Activated CD4-positive, alpha-beta memory T cell treated with anti-CD3 and anti-CD28 coated beads, Interleukin-2, amount 10 ng/mL, durations not matched to agents 7 days and 5 days (primary cell): ENCODE data around the gene SLC8B1. TPM values are rescaled to one million over a fixed set of nuclear protein-coding genes. Genes with fewer than 3 reads are reported as not detected.

Source experiments
- CTCF ChIA-PET: fragments of 350-600 bp; sonication (Branson Sonifier 250); formaldehyde crosslinking; loops from one replicate; lab custom pipeline; 2021; ENCODE audit warnings: antibody characterized with exemption, inconsistent platforms; lab: Charles Lee
- POLR2A ChIA-PET: fragments of 350-600 bp; sonication (Branson Sonifier 250); formaldehyde crosslinking; loops from one replicate; lab custom pipeline; 2021; ENCODE audit warnings: antibody characterized with exemption; lab: Charles Lee
- DNase-seq: peaks from one replicate; pipeline ENCODE4 v3.0.0-alpha.2; 2020
- H3K27ac Mint-ChIP-seq: one replicate; pipeline ENCODE4 v1.8.0; 2021; ENCODE audit warnings: mild to moderate bottlenecking, mixed read lengths
- H3K27me3 Mint-ChIP-seq: one replicate; pipeline ENCODE4 v1.8.0; 2021; ENCODE audit warnings: mixed read lengths
- H3K36me3 Mint-ChIP-seq: one replicate; pipeline ENCODE4 v1.8.0; 2021; ENCODE audit warnings: low read depth, mixed read lengths
- H3K4me1 Mint-ChIP-seq: one replicate; pipeline ENCODE4 v1.8.0; 2021; ENCODE audit warnings: mixed read lengths
- H3K4me3 Mint-ChIP-seq: one replicate; pipeline ENCODE4 v1.8.0; 2021; ENCODE audit warnings: mild to moderate bottlenecking, mixed read lengths
- H3K9me3 Mint-ChIP-seq: one replicate; pipeline ENCODE4 v1.8.0; 2021; ENCODE audit warnings: mixed read lengths
- total RNA-seq, 2 experiments: library from RNA; stranded (reverse); gene quantifications; one replicate each; pipeline ENCODE4 v1.2.3, GENCODE V29; 2021

SLC8B1 gene
- total RNA-seq, 2 experiments from 2014 or later = 20.2 to 20.8 TPM

- Mint-ChIP-seq H3K4me3 (no peak overlapping the region), H3K4me1 (peaks cover 12% of the 10 kb centered on the region), H3K27me3 (no peaks in the 10 kb centered on the region), H3K36me3 (peaks cover 40% of the 10 kb centered on the region), H3K27ac (no peak overlapping the region), H3K9me3 (no peaks in the 10 kb centered on the region)
- no peak for DNase-seq
- ChIA-PET POLR2A (no interaction called here), CTCF (interaction anchor here (0.8 kb wide), 1 partner anchor 97 kb away, joined by 3 read pairs; no protein-coding TSS in a partner anchor)
Observed at GRCh38 chr12:113328368-113328889, 6.5 kb downstream of the SLC8B1 start.

GRCh38 chr12:113326775-113327395, 8.0 kb downstream of the SLC8B1 start:
- peaks cover 39% of the 10 kb centered on the region for H3K36me3 Mint-ChIP-seq
- no peak overlapping the region for H3K27ac Mint-ChIP-seq
- POLR2A ChIA-PET = no interaction called here
- H3K27me3 Mint-ChIP-seq = no peaks in the 10 kb centered on the region
- DNase-seq = no peak
- peaks cover 16% of the 10 kb centered on the region for H3K4me1 Mint-ChIP-seq
- peaks cover 2% of the 10 kb centered on the region for H3K9me3 Mint-ChIP-seq
- H3K4me3 Mint-ChIP-seq = no peak overlapping the region
- CTCF ChIA-PET = interaction anchor here (0.6 kb wide), 1 partner anchor 94 kb away, joined by 3 read pairs; no protein-coding TSS in a partner anchor

GRCh38 chr12:113325916-113326315, 9.0 kb downstream of the SLC8B1 start:
- Mint-ChIP-seq H3K36me3 (peaks cover 39% of the 10 kb centered on the region), H3K4me3 (no peak overlapping the region), H3K27ac (no peak overlapping the region), H3K9me3 (peaks cover 2% of the 10 kb centered on the region), H3K4me1 (peaks cover 15% of the 10 kb centered on the region), H3K27me3 (no peaks in the 10 kb centered on the region)
- no peak for DNase-seq
- POLR2A ChIA-PET = no interaction called here
- CTCF ChIA-PET = no interaction called here

- DNase-seq = no peak
- H3K4me3 Mint-ChIP-seq = no peak overlapping the region
- peaks cover 51% of the 10 kb centered on the region for H3K36me3 Mint-ChIP-seq
- ChIA-PET CTCF (no interaction called here), POLR2A (interaction anchor here (1.4 kb wide), 1 partner anchor 13 kb away, joined by 3 read pairs; no protein-coding TSS in a partner anchor)
- peaks cover 10% of the 10 kb centered on the region for H3K4me1 Mint-ChIP-seq
- H3K27ac Mint-ChIP-seq = no peak overlapping the region
- no peaks in the 10 kb centered on the region for H3K27me3 Mint-ChIP-seq
- peaks cover 2% of the 10 kb centered on the region for H3K9me3 Mint-ChIP-seq
Observed at GRCh38 chr12:113322343-113322742, 12.6 kb downstream of the SLC8B1 start.

DNA sequence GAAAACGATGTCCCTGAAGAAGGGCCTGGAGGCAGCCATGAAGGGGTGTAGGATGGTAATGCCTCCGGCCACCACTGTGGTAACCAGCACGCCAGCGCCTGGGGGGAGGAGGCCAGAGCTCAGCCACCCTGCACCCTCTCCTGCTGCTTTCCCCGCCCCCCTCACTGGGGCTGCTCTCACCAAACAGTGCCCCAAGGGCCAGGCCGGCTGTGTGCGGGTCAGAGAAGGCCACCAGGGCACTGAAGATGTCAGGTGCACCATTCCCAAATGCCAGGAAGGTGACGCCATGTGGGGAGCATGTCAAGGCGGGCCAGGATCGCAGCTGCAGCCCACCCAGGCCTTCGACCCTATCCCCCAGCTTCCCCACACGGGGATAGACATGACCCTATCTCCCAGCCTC, 14.5 kb downstream of the SLC8B1 start:
- DNase-seq = no peak
- H3K27ac Mint-ChIP-seq = no peak overlapping the region
- H3K4me3 Mint-ChIP-seq = no peak overlapping the region
- H3K4me1 Mint-ChIP-seq = peaks cover 10% of the 10 kb centered on the region
- peaks cover 2% of the 10 kb centered on the region for H3K9me3 Mint-ChIP-seq
- H3K36me3 Mint-ChIP-seq = peaks cover 47% of the 10 kb centered on the region
- ChIA-PET POLR2A (no interaction called here), CTCF (interaction anchor here (1.3 kb wide), 1 partner anchor 11 kb away, joined by 3 read pairs; no protein-coding TSS in a partner anchor)
- no peaks in the 10 kb centered on the region for H3K27me3 Mint-ChIP-seq

DNA sequence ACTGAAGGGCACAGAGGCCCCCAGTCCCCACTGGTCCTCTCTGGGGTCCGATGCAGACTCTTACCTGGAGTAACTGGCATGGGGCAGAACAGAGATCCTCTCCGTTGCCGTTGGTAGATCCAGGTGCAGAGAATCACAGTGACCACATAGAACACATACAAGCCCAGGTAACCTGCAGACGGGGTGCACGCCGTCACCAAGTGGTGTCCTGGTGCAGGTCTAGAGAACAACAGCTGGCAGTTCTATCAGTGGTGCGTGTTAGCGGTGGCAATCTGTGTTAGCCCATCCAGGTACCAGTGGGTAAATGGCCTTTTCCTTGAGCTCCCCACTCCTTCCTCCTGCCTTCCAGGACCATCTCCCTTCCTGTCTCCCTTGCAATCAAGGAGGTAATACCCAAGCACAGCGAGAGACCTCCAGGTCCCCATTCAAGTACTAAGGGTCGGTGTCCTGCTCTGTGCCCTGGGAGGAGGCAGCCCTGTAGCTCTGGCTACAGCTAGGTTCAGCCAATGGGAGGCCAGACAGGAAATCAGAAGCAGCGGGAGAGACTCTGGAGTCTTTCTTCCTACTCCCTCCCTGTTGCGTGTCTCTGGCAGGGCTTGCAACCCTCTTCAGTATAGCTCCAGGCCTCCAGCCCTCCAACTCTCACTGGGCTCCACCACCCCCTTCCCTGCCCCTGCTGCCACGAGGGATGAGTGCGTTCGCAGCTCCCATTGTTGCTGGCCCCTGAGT, 15.8 kb downstream of the SLC8B1 start:
- Mint-ChIP-seq H3K36me3 (peaks cover 43% of the 10 kb centered on the region), H3K4me1 (peaks cover 10% of the 10 kb centered on the region), H3K27me3 (no peaks in the 10 kb centered on the region), H3K27ac (no peak overlapping the region), H3K9me3 (peaks cover 2% of the 10 kb centered on the region), H3K4me3 (no peak overlapping the region)
- CTCF ChIA-PET = interaction anchor here (1.3 kb wide), 1 partner anchor 9 kb away, joined by 3 read pairs; no protein-coding TSS in a partner anchor
- POLR2A ChIA-PET = interaction anchor here (1.0 kb wide), 1 partner anchor 13 kb away, joined by 4 read pairs; no protein-coding TSS in a partner anchor
- DNase-seq = no peak

DNA sequence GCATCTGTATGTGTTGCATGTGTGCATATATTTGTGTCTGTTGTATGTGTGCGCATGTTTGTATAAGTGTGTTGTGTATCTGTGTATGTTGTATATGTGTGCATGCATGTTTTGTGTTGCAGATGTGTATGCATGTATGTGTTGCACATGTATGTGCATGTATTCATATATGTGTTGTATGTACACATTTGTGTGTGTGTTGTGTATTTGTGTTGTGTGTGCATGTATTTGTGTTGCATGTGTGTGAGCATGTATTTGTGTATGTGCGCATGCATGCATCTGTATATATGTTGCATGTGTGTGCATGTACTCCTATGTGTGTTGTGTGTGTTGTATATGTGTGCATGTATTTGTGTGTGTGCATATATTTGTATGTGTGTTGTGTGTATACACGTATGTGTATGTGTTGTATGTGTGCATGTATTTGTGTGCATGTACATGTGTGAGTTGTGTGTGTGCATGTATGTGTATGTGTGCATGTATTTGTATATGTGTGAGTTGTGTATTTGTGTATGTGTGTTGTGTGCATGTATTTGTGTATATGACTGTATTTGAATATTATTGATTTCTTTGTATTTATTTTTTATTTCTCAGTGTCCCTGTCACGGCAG, 16.8 kb downstream of the SLC8B1 start:
- DNase-seq = no peak
- ChIA-PET CTCF (no interaction called here), POLR2A (interaction anchor here (1.0 kb wide), 1 partner anchor 14 kb away, joined by 4 read pairs; no protein-coding TSS in a partner anchor)
- no peak overlapping the region for H3K27ac Mint-ChIP-seq
- H3K9me3 Mint-ChIP-seq = peaks cover 2% of the 10 kb centered on the region
- no peak overlapping the region for H3K4me3 Mint-ChIP-seq
- H3K36me3 Mint-ChIP-seq = peaks cover 43% of the 10 kb centered on the region
- H3K27me3 Mint-ChIP-seq = no peaks in the 10 kb centered on the region
- H3K4me1 Mint-ChIP-seq = peaks cover 7% of the 10 kb centered on the region

DNA sequence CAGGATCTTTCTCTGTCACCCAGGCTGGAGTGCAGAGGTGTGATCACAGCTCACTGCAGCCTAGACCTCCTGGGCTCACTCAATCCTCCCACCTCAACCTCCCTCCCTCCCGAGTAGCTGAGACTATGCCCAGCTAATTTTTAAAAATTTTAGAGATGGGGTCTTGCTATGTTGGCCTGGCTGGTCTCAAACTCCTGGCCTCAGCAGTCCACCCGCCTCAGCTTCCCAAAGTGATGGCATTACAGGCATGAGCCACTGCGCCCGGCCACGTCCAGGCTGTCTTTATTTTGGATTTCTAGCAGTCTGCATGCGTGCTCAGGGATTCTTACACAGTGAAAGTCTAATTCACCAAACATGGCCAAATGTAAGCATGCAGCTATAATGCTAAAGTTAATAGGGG, 17.8 kb downstream of the SLC8B1 start:
- peaks cover 2% of the 10 kb centered on the region for H3K4me1 Mint-ChIP-seq
- ChIA-PET CTCF (no interaction called here), POLR2A (no interaction called here)
- H3K9me3 Mint-ChIP-seq = no peaks in the 10 kb centered on the region
- H3K36me3 Mint-ChIP-seq = peaks cover 37% of the 10 kb centered on the region
- H3K27me3 Mint-ChIP-seq = no peaks in the 10 kb centered on the region
- no peak overlapping the region for H3K4me3 Mint-ChIP-seq
- no peak overlapping the region for H3K27ac Mint-ChIP-seq
- DNase-seq = no peak

GRCh38 chr12:113316155-113316554, 18.8 kb downstream of the SLC8B1 start:
- peaks cover 37% of the 10 kb centered on the region for H3K36me3 Mint-ChIP-seq
- ChIA-PET POLR2A (no interaction called here), CTCF (no interaction called here)
- DNase-seq = no peak
- no peak overlapping the region for H3K4me3 Mint-ChIP-seq
- H3K27ac Mint-ChIP-seq = no peak overlapping the region
- H3K27me3 Mint-ChIP-seq = no peaks in the 10 kb centered on the region
- H3K4me1 Mint-ChIP-seq = no peaks in the 10 kb centered on the region
- no peaks in the 10 kb centered on the region for H3K9me3 Mint-ChIP-seq

DNA sequence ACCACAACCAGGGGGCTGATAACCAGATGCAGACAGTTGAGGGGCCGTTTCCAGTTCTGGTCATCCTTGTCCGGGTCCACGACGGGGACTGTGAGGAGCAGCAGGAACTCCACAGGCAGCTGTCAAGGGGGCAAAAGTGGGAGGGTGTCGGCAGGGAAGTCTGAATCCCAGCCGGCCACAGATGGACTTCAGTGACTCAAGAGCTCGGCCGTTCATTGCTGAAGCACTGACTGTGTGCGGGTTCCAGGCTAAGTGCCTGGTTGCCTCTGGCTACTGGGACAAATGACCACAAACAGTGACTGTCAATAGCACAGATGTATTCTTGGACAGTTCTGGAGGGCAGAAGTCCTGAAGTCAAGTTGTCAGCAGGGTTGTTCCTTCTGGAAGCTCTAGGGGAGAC, 19.6 kb downstream of the SLC8B1 start:
- Mint-ChIP-seq H3K27me3 (no peaks in the 10 kb centered on the region), H3K36me3 (peaks cover 36% of the 10 kb centered on the region), H3K9me3 (no peaks in the 10 kb centered on the region), H3K4me3 (no peak overlapping the region), H3K4me1 (peaks cover 1% of the 10 kb centered on the region), H3K27ac (no peak overlapping the region)
- no peak for DNase-seq
- POLR2A ChIA-PET = no interaction called here
- CTCF ChIA-PET = no interaction called here

GRCh38 chr12:113314121-113314529, 20.8 kb downstream of the SLC8B1 start:
- CTCF ChIA-PET = interaction anchor here (2.0 kb wide), 1 partner anchor 112 kb away, joined by 5 read pairs; no protein-coding TSS in a partner anchor
- Mint-ChIP-seq H3K9me3 (no peaks in the 10 kb centered on the region), H3K27me3 (no peaks in the 10 kb centered on the region), H3K4me3 (no peak overlapping the region), H3K4me1 (peaks cover 2% of the 10 kb centered on the region), H3K27ac (no peak overlapping the region), H3K36me3 (peaks cover 26% of the 10 kb centered on the region)
- POLR2A ChIA-PET = no interaction called here
- DNase-seq = no peak

DNA sequence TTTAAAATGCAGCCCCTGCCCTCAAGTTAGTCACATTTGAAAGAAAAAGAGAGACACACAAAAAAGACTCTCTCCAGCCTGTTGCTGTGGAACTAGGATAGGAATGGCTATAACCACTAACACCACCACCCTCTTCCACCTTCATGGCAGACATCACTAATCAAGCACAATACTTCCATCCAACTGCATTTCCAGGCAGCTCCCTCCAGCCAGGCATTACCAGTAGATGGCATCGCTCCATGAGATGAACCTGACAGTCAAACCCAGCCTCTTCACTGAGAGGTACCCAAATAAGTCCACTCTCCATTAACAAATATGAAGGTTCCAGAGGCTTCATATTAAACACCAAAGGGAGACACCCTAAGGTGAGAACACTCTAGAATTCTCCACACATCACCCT, 24.4 kb downstream of the SLC8B1 start:
- no peaks in the 10 kb centered on the region for H3K9me3 Mint-ChIP-seq
- H3K4me3 Mint-ChIP-seq = no peak overlapping the region
- no peak overlapping the region for H3K27ac Mint-ChIP-seq
- no peaks in the 10 kb centered on the region for H3K27me3 Mint-ChIP-seq
- H3K36me3 Mint-ChIP-seq = peaks cover 15% of the 10 kb centered on the region
- ChIA-PET POLR2A (no interaction called here), CTCF (interaction anchor here (2.3 kb wide), 1 partner anchor 115 kb away, joined by 7 read pairs; no protein-coding TSS in a partner anchor)
- no peak for DNase-seq
- peaks cover 2% of the 10 kb centered on the region for H3K4me1 Mint-ChIP-seq

GRCh38 chr12:113306382-113306781, 28.5 kb downstream of the SLC8B1 start:
- CTCF ChIA-PET = interaction anchor here (0.6 kb wide), 1 partner anchor 1210 kb away, joined by 3 read pairs; no protein-coding TSS in a partner anchor
- Mint-ChIP-seq H3K4me3 (no peak overlapping the region), H3K36me3 (peaks cover 25% of the 10 kb centered on the region), H3K27me3 (no peaks in the 10 kb centered on the region), H3K27ac (no peak overlapping the region), H3K9me3 (no peaks in the 10 kb centered on the region), H3K4me1 (peaks cover 7% of the 10 kb centered on the region)
- POLR2A ChIA-PET = interaction anchor here (0.6 kb wide), 1 partner anchor 83 kb away, joined by 3 read pairs; no protein-coding TSS in a partner anchor
- DNase-seq = no peak
